ENCODE data around the gene JARID2. TPM values are rescaled to one million over a fixed set of nuclear protein-coding genes. Genes with fewer than 3 reads are reported as not detected.

Gene JARID2
- total RNA-seq, 1 donor from 2014 or later = 24.2 TPM

- Histone ChIP-seq H3K36me3 (ENCODE audit: insufficient read depth, low read length) (peaks cover 10% of the 10 kb centered on the region), H3K9me3 (ENCODE audit: insufficient read depth, low read depth, low read length) (no peaks in the 10 kb centered on the region), H3K79me2 (ENCODE audit: insufficient read depth, low read length) (peaks cover 14% of the 10 kb centered on the region), H3K9ac (ENCODE audit: low read length) (no peak overlapping the region), H3K4me1 (ENCODE audit: insufficient read depth, low read length) (peaks cover 23% of the 10 kb centered on the region), H4K20me1 (ENCODE audit: insufficient read depth, low read length) (peaks cover 96% of the 10 kb centered on the region), H3K27ac (ENCODE audit: low read depth, low read length) (no peak overlapping the region), H3K4me2 (ENCODE audit: low read length) (no peak overlapping the region), H3K4me3 (ENCODE audit: insufficient read depth, low read depth, low read length) (no peak overlapping the region), H3K27me3 (ENCODE audit: insufficient read depth, low read length) (no peaks in the 10 kb centered on the region), H2AFZ (ENCODE audit: low read depth, low read length) (no peak overlapping the region)
- Mint-ChIP-seq H3K4me3 (ENCODE audit: unreplicated experiment) (no peak overlapping the region), H3K27me3 (ENCODE audit: low read depth, unreplicated experiment) (no peaks in the 10 kb centered on the region), H3K9me3 (ENCODE audit: unreplicated experiment) (no peaks in the 10 kb centered on the region), H3K4me1 (ENCODE audit: low read depth, unreplicated experiment) (peaks cover 36% of the 10 kb centered on the region), H3K36me3 (ENCODE audit: low read depth, unreplicated experiment) (peaks cover 37% of the 10 kb centered on the region), H3K27ac (ENCODE audit: unreplicated experiment) (no peak overlapping the region)
- TF ChIP-seq EZH2 (IDR thresholded peaks at IDR 0.05; ENCODE audit: insufficient read depth, low read length) (no peak), CTCF (IDR thresholded peaks at IDR 0.05; ENCODE audit: insufficient read depth, low read depth, low read length) (no peak)
- DNase-seq (ENCODE audit: low read depth) (no peak), FAIRE-seq (no peak)
These were observed 261.4 kb downstream of the JARID2 start for GRCh38 chr6:15507221-15507620.

GRCh38 chr6:15507746-15508145, 261.9 kb downstream of the JARID2 start:
- H3K4me3 Mint-ChIP-seq (ENCODE audit: unreplicated experiment) = no peak overlapping the region
- DNase-seq (ENCODE audit: low read depth) (no peak), FAIRE-seq (no peak)
- TF ChIP-seq CTCF (IDR thresholded peaks at IDR 0.05; ENCODE audit: insufficient read depth, low read depth, low read length) = no peak
- TF ChIP-seq EZH2 (IDR thresholded peaks at IDR 0.05; ENCODE audit: insufficient read depth, low read length) = no peak
- H3K9me3 Mint-ChIP-seq (ENCODE audit: unreplicated experiment) = no peaks in the 10 kb centered on the region
- Histone ChIP-seq H4K20me1 (ENCODE audit: insufficient read depth, low read length) (peaks cover 93% of the 10 kb centered on the region), H3K9ac (ENCODE audit: low read length) (no peak overlapping the region), H3K4me3 (ENCODE audit: insufficient read depth, low read depth, low read length) (no peak overlapping the region), H3K36me3 (ENCODE audit: insufficient read depth, low read length) (peaks cover 9% of the 10 kb centered on the region), H3K4me2 (ENCODE audit: low read length) (no peak overlapping the region), H3K27me3 (ENCODE audit: insufficient read depth, low read length) (no peaks in the 10 kb centered on the region), H3K79me2 (ENCODE audit: insufficient read depth, low read length) (peaks cover 14% of the 10 kb centered on the region), H2AFZ (ENCODE audit: low read depth, low read length) (no peak overlapping the region), H3K4me1 (ENCODE audit: insufficient read depth, low read length) (peaks cover 20% of the 10 kb centered on the region), H3K9me3 (ENCODE audit: insufficient read depth, low read depth, low read length) (no peaks in the 10 kb centered on the region), H3K27ac (ENCODE audit: low read depth, low read length) (no peak overlapping the region)
- no peaks in the 10 kb centered on the region for H3K27me3 Mint-ChIP-seq (ENCODE audit: low read depth, unreplicated experiment)
- H3K36me3 Mint-ChIP-seq (ENCODE audit: low read depth, unreplicated experiment) = peaks cover 42% of the 10 kb centered on the region
- peaks cover 31% of the 10 kb centered on the region for H3K4me1 Mint-ChIP-seq (ENCODE audit: low read depth, unreplicated experiment)
- no peak overlapping the region for H3K27ac Mint-ChIP-seq (ENCODE audit: unreplicated experiment)

GRCh38 chr6:15508441-15508871, 262.6 kb downstream of the JARID2 start:
- Histone ChIP-seq H3K27ac (ENCODE audit: low read depth, low read length) (no peak overlapping the region), H3K4me2 (ENCODE audit: low read length) (no peak overlapping the region), H3K79me2 (ENCODE audit: insufficient read depth, low read length) (peaks cover 14% of the 10 kb centered on the region), H3K36me3 (ENCODE audit: insufficient read depth, low read length) (peaks cover 10% of the 10 kb centered on the region), H4K20me1 (ENCODE audit: insufficient read depth, low read length) (peaks cover 86% of the 10 kb centered on the region), H2AFZ (ENCODE audit: low read depth, low read length) (no peak overlapping the region), H3K4me1 (ENCODE audit: insufficient read depth, low read length) (peaks cover 20% of the 10 kb centered on the region), H3K9me3 (ENCODE audit: insufficient read depth, low read depth, low read length) (no peaks in the 10 kb centered on the region), H3K9ac (ENCODE audit: low read length) (no peak overlapping the region), H3K27me3 (ENCODE audit: insufficient read depth, low read length) (no peaks in the 10 kb centered on the region), H3K4me3 (ENCODE audit: insufficient read depth, low read depth, low read length) (no peak overlapping the region)
- DNase-seq (ENCODE audit: low read depth) = no peak
- Mint-ChIP-seq H3K9me3 (ENCODE audit: unreplicated experiment) (no peaks in the 10 kb centered on the region), H3K27me3 (ENCODE audit: low read depth, unreplicated experiment) (no peaks in the 10 kb centered on the region), H3K27ac (ENCODE audit: unreplicated experiment) (no peak overlapping the region), H3K36me3 (ENCODE audit: low read depth, unreplicated experiment) (peaks cover 42% of the 10 kb centered on the region), H3K4me3 (ENCODE audit: unreplicated experiment) (no peak overlapping the region), H3K4me1 (ENCODE audit: low read depth, unreplicated experiment) (peaks cover 27% of the 10 kb centered on the region)
- no peak for FAIRE-seq
- no peak for TF ChIP-seq CTCF (IDR thresholded peaks at IDR 0.05; ENCODE audit: insufficient read depth, low read depth, low read length)
